ENCODE data around the gene TRPM2. TPM values are rescaled to one million over a fixed set of nuclear protein-coding genes. Genes with fewer than 3 reads are reported as not detected.
A peak's percentile ranks its signal among the peaks of the same experiment; 100 is the strongest.

The TRPM2 gene
- total and polyA plus RNA-seq, 2 experiments from 2014 or later: not detected

DNA sequence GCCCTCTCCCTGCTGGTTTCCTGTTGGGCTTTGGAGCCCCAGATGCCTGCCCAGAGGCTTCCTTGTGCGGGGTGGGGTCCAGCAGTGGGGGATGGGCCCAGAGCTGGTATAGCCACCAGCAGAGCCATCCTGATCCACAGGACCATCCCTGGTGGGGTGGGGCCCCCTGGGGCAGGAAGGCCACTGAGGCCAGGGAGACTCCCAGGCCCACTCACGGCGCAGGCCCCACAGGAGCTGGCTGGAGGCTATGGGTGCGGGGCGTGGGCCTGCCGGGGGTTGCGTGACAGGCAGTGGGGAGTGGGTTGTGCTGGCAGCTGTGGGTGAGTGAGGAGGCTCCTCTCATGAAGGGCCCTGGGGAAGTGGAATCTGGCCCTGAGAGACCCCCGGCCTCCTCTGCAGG lies 107.6 kb downstream of the TRPM2 start:
- no peak overlapping the region for H3K27ac ChIP-seq
- H3K4me1 ChIP-seq (ENCODE audit: low read depth): peaks cover under 1% of the 10 kb centered on the region
- no peaks in the 10 kb centered on the region for H3K9me3 ChIP-seq (ENCODE audit: low read depth)
- H3K36me3 ChIP-seq: no peaks in the 10 kb centered on the region
- TF ChIP-seq, protein P1, sequence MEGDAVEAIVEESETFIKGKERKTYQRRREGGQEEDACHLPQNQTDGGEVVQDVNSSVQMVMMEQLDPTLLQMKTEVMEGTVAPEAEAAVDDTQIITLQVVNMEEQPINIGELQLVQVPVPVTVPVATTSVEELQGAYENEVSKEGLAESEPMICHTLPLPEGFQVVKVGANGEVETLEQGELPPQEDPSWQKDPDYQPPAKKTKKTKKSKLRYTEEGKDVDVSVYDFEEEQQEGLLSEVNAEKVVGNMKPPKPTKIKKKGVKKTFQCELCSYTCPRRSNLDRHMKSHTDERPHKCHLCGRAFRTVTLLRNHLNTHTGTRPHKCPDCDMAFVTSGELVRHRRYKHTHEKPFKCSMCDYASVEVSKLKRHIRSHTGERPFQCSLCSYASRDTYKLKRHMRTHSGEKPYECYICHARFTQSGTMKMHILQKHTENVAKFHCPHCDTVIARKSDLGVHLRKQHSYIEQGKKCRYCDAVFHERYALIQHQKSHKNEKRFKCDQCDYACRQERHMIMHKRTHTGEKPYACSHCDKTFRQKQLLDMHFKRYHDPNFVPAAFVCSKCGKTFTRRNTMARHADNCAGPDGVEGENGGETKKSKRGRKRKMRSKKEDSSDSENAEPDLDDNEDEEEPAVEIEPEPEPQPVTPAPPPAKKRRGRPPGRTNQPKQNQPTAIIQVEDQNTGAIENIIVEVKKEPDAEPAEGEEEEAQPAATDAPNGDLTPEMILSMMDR (IDR thresholded peaks at IDR 0.05; ENCODE audit: low read depth, low read length): no peak
- no peak for DNase-seq (ENCODE audit: low read depth in 1 of 2, low spot score in 1 of 2)
- no peaks in the 10 kb centered on the region for H3K27me3 ChIP-seq
- no peak overlapping the region for H3K4me3 ChIP-seq

DNA sequence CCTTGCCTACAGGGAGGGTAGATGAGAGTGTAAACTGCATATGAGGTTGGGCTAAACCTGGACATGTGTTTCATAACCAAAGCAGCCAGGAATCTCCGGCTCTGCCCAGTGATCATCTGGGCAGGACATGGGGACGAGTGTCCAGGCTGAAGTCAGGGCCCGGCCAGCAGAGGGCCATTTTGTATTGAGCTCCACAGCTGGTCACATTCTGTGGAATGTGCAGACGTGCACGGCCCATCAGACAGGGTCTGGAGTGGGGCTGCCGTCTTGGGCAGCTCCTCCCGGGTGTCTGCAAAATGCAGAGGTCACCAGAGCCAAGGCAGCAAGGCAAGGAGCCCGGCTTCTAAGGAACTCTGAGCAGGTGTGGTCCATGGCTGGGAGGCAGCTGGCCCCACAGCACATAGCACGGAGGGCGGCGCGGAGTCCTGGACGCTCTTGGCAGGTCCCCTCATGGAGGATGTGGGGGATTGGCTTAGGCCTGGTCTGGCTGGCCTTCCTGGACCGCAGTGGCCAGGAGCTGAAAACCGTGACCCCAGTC lies 108.1 kb downstream of the TRPM2 start:
- H3K36me3 ChIP-seq: no peaks in the 10 kb centered on the region
- H3K4me1 ChIP-seq (ENCODE audit: low read depth): no peaks in the 10 kb centered on the region
- no peaks in the 10 kb centered on the region for H3K9me3 ChIP-seq (ENCODE audit: low read depth)
- H3K27ac ChIP-seq: no peak overlapping the region
- H3K4me3 ChIP-seq: no peak overlapping the region
- no peaks in the 10 kb centered on the region for H3K27me3 ChIP-seq
- DNase-seq (ENCODE audit: low read depth in 1 of 2, low spot score in 1 of 2): peak in 1 of 2 donors; percentile 56
- TF ChIP-seq, protein P1 (IDR thresholded peaks at IDR 0.05; ENCODE audit: low read depth, low read length): no peak

DNA sequence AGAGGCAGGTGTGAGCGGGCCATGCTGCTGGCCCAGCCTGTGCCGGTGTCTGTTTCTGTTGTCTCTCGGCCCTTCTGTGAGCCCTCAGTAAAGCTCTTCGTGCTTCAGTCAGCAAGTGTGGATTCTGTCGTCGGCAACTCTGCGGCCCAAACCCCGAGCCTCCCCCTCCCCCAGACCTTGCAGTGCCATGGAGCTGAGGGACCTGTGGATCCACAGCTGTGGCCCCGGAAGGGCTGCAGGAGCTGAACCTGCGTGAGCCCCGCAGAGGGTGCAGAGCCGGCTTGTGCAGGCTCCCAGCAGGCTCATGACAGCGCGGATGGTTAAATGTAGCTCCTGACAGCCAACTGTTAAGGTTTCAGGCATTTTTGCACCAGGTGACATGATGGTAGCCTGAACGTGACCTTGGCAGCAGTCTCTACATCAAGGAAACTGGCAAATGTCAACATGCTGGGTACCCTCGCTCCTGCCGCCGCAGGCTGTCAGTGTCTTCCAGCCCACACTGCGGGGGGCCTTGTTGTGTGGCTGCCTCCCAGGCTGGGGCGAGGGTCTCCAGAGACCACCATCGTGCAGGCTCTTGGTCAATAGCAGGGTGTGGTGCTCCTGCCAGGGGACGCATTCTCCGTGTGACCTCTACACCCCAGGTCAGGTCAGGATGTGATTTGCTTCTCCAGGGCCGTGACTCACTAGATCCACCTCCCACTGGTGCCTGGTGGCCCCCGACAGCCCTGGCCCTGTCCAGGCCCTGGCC lies 108.8 kb downstream of the TRPM2 start:
- no peaks in the 10 kb centered on the region for H3K9me3 ChIP-seq (ENCODE audit: low read depth)

DNA sequence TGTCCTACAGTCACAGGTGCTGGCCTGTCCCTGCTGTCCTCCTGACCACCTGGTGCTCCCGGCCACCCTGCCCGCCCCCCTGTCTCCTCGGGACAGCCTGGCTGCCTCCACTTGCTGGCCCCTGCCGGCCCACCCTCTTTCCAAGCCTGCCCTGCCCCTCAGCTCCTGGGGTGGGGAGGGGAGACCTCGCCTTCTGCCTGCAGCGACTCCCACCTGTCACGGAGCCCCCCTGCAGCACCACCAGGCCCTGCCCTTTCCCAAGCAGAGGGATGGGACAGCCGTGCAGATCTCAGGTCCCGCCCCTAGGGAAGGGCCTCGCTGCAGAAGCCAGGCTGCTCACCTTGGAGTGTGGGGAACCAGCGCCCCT lies 109.4 kb downstream of the TRPM2 start:
- H3K27ac ChIP-seq: no peak overlapping the region
- H3K9me3 ChIP-seq (ENCODE audit: low read depth): no peaks in the 10 kb centered on the region
- no peaks in the 10 kb centered on the region for H3K27me3 ChIP-seq
- H3K4me1 ChIP-seq (ENCODE audit: low read depth): no peaks in the 10 kb centered on the region
- TF ChIP-seq, protein P1 (IDR thresholded peaks at IDR 0.05; ENCODE audit: low read depth, low read length): no peak
- no peak overlapping the region for H3K4me3 ChIP-seq
- no peak for DNase-seq (ENCODE audit: low read depth in 1 of 2, low spot score in 1 of 2)
- H3K36me3 ChIP-seq: no peaks in the 10 kb centered on the region

More for the DNA sequence above, 108.8 kb downstream of the TRPM2 start:
- no peaks in the 10 kb centered on the region for H3K27me3 ChIP-seq
- TF ChIP-seq, protein P1 (IDR thresholded peaks at IDR 0.05; ENCODE audit: low read depth, low read length): no peak
- H3K4me1 ChIP-seq (ENCODE audit: low read depth): no peaks in the 10 kb centered on the region
- DNase-seq (ENCODE audit: low read depth in 1 of 2, low spot score in 1 of 2): no peak
- H3K4me3 ChIP-seq: no peak overlapping the region
- no peaks in the 10 kb centered on the region for H3K36me3 ChIP-seq
- no peak overlapping the region for H3K27ac ChIP-seq

- TF ChIP-seq, protein P1 (IDR thresholded peaks at IDR 0.05; ENCODE audit: low read depth, low read length): no peak
- peak in 1 of 2 donors; percentile 42 for DNase-seq (ENCODE audit: low read depth in 1 of 2, low spot score in 1 of 2)
- Histone ChIP-seq H3K27ac (no peak overlapping the region), H3K9me3 (ENCODE audit: low read depth) (no peaks in the 10 kb centered on the region), H3K4me1 (ENCODE audit: low read depth) (no peaks in the 10 kb centered on the region), H3K27me3 (no peaks in the 10 kb centered on the region), H3K4me3 (no peak overlapping the region), H3K36me3 (no peaks in the 10 kb centered on the region)
Measured at GRCh38 chr21:44463724-44464123, 110.3 kb downstream of the TRPM2 start.
